ENCODE data around the gene VSIG4. TPM values are rescaled to one million over a fixed set of nuclear protein-coding genes. Genes with fewer than 3 reads are reported as not detected.

VSIG4 gene
- total and polyA plus RNA-seq, 2 of the 13 experiments (the other 11 are each of a cell fraction or from before 2014, with no cell fraction given), result not detected

GRCh38 chrX:65997978-65998717 lies 41.7 kb downstream of the VSIG4 start (continued):
- TF ChIP-seq ISL2 (CRISPR knock-in tag; IDR thresholded peaks at IDR 0.05) (no peak), SALL1 (CRISPR knock-in tag; IDR thresholded peaks at IDR 0.05) (no peak), U2AF1 (optimal IDR thresholded peaks at IDR 0.05; ENCODE audit: low read depth, low read length) (no peak), CAMTA2 (CRISPR knock-in tag; IDR thresholded peaks at IDR 0.05; ENCODE audit: borderline replicate concordance) (no peak)
- TF ChIP-seq, protein P1, sequence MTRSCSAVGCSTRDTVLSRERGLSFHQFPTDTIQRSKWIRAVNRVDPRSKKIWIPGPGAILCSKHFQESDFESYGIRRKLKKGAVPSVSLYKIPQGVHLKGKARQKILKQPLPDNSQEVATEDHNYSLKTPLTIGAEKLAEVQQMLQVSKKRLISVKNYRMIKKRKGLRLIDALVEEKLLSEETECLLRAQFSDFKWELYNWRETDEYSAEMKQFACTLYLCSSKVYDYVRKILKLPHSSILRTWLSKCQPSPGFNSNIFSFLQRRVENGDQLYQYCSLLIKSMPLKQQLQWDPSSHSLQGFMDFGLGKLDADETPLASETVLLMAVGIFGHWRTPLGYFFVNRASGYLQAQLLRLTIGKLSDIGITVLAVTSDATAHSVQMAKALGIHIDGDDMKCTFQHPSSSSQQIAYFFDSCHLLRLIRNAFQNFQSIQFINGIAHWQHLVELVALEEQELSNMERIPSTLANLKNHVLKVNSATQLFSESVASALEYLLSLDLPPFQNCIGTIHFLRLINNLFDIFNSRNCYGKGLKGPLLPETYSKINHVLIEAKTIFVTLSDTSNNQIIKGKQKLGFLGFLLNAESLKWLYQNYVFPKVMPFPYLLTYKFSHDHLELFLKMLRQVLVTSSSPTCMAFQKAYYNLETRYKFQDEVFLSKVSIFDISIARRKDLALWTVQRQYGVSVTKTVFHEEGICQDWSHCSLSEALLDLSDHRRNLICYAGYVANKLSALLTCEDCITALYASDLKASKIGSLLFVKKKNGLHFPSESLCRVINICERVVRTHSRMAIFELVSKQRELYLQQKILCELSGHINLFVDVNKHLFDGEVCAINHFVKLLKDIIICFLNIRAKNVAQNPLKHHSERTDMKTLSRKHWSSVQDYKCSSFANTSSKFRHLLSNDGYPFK (CRISPR knock-in tag; IDR thresholded peaks at IDR 0.05; ENCODE audit: borderline replicate concordance), result no peak
- TF ChIP-seq, protein P2, sequence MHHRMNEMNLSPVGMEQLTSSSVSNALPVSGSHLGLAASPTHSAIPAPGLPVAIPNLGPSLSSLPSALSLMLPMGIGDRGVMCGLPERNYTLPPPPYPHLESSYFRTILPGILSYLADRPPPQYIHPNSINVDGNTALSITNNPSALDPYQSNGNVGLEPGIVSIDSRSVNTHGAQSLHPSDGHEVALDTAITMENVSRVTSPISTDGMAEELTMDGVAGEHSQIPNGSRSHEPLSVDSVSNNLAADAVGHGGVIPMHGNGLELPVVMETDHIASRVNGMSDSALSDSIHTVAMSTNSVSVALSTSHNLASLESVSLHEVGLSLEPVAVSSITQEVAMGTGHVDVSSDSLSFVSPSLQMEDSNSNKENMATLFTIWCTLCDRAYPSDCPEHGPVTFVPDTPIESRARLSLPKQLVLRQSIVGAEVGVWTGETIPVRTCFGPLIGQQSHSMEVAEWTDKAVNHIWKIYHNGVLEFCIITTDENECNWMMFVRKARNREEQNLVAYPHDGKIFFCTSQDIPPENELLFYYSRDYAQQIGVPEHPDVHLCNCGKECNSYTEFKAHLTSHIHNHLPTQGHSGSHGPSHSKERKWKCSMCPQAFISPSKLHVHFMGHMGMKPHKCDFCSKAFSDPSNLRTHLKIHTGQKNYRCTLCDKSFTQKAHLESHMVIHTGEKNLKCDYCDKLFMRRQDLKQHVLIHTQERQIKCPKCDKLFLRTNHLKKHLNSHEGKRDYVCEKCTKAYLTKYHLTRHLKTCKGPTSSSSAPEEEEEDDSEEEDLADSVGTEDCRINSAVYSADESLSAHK (CRISPR knock-in tag; IDR thresholded peaks at IDR 0.05; ENCODE audit: borderline replicate concordance), result no peak
- TF ChIP-seq, protein P3, sequence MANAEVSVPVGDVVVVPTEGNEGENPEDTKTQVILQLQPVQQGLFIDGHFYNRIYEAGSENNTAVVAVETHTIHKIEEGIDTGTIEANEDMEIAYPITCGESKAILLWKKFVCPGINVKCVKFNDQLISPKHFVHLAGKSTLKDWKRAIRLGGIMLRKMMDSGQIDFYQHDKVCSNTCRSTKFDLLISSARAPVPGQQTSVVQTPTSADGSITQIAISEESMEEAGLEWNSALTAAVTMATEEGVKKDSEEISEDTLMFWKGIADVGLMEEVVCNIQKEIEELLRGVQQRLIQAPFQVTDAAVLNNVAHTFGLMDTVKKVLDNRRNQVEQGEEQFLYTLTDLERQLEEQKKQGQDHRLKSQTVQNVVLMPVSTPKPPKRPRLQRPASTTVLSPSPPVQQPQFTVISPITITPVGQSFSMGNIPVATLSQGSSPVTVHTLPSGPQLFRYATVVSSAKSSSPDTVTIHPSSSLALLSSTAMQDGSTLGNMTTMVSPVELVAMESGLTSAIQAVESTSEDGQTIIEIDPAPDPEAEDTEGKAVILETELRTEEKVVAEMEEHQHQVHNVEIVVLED (CRISPR knock-in tag; IDR thresholded peaks at IDR 0.05; ENCODE audit: borderline replicate concordance), result no peak

Data from HepG2 (cell line).